ENCODE measurements around the gene TNKS1BP1. TPM values are rescaled to one million over a fixed set of nuclear protein-coding genes. Genes with fewer than 3 reads are reported as not detected.
A peak's percentile ranks its signal among the peaks of the same experiment; 100 is the strongest.

Gene TNKS1BP1
- total RNA-seq, 4 donors from 2014 or later: 241 to 276 (median 272) TPM

DNA sequence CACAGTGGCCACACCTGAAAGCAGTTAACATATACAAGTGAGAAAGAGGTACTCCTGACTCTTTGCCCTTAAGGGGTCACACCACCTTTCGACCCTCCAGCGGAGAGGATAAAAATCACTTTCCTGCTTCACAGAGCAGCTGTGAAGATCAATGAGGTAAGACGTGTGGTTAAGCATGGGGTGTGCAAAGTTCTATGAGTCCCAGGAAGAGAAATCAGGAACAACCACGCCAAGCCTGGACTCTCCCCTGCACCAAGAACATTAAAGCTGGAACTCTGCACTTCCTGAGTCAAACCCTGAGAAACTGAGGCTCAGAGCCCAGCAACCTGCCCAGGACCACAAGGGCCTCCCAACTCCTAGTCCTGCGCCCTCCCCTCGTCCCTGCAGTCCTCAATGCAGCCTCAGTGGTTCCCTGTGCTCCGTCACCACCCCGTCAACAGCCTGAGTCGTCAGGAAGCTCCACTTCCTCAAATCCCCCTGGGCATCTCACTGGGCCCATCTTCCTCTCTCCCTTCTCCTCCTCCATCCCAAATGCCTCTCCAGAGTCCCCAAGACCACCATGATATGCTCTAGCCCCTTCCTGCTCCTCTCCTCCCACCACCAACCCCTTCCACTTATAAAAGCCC, 17.7 kb downstream of the TNKS1BP1 start:
- H3K27me3 ChIP-seq: no peaks in the 10 kb centered on the region
- H3K36me3 ChIP-seq: peaks cover 28% of the 10 kb centered on the region
- peak overlapping the region; percentile 46 for H3K27ac ChIP-seq
- peaks cover 91% of the 10 kb centered on the region for H3K4me1 ChIP-seq
- H3K9me3 ChIP-seq: no peaks in the 10 kb centered on the region
- peak; percentile 64 to 77 for DNase-seq (ENCODE audit: low spot score in 2 of 2)
- H3K4me3 ChIP-seq: peak overlapping the region; percentile 2
- 53% methylated on average over 9 of the region's 9 CpGs for WGBS
- TF ChIP-seq POLR2A (IDR thresholded peaks at IDR 0.05) (no peak), CTCF (IDR thresholded peaks at IDR 0.05) (no peak), EP300 (IDR thresholded peaks at IDR 0.05) (no peak), POLR2AphosphoS5 (IDR thresholded peaks at IDR 0.05) (no peak)

DNA sequence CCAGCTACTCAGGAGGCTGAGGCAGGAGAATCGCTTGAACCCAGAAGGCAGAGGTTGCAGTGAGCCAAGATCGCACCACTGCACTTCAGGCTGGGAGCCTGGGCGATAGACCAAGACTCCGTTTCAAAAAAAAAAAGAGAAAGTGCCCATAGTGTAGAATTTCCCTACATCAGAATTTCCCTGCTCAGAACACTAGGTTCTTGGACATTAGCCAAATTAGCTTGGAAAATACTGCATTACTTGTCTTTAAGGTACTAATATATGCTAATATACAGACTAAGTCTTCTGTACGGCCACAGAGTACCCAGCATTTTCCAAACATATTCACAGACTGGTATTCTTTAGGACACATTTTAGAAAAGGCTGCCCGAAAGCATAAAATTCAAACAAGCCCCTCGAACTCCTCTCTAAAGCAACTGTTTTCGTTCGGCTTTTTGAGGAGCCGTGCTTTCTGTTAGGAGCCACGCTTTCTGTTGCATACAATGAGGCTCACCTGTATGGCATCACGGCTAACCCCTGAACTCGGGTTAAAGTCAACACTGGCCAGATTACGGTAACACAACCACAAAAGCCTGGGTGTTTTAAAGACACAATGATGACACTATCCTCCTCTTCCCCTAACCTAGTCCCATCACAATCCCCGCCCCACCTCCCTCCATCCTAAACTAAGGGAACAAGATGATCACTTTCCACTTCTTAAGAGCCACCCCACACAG, 18.4 kb downstream of the TNKS1BP1 start:
- H3K27ac ChIP-seq: peak overlapping the region; percentile 46
- DNase-seq (ENCODE audit: low spot score in 2 of 2): no peak
- no peaks in the 10 kb centered on the region for H3K9me3 ChIP-seq
- 60% methylated on average over 15 of the region's 15 CpGs for WGBS
- peak overlapping the region; percentile 2 for H3K4me3 ChIP-seq
- H3K36me3 ChIP-seq: peaks cover 35% of the 10 kb centered on the region
- no peaks in the 10 kb centered on the region for H3K27me3 ChIP-seq
- H3K4me1 ChIP-seq: peaks cover 84% of the 10 kb centered on the region
- no peak for TF ChIP-seq EP300 (IDR thresholded peaks at IDR 0.05)
- no peak for TF ChIP-seq POLR2AphosphoS5 (IDR thresholded peaks at IDR 0.05)
- TF ChIP-seq POLR2A (IDR thresholded peaks at IDR 0.05): no peak
- TF ChIP-seq CTCF (IDR thresholded peaks at IDR 0.05): no peak

DNA sequence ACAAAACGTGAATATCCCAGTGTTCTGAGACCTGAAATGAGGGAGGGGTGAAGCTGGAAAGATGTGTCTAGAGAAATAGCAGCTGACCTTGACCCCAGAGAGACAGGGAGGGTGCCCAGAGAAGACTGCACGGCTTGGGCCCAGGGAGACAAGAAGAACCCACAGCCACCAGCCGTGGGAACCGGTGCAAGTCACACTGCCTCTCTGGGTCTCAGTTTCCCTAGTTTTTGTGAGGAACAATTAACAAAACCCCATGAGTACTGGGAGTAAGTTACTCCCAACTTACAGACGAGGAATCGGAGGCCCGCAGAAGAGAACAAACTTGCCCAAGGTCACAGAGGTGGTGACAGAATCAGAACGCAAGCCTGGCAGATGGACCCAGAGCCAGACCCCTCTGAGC, 19.2 kb downstream of the TNKS1BP1 start:
- Histone ChIP-seq H3K27ac (no peak overlapping the region), H3K4me3 (no peak overlapping the region), H3K9me3 (no peaks in the 10 kb centered on the region), H3K36me3 (peaks cover 43% of the 10 kb centered on the region), H3K27me3 (no peaks in the 10 kb centered on the region), H3K4me1 (peaks cover 76% of the 10 kb centered on the region)
- no peak for DNase-seq (ENCODE audit: low spot score in 2 of 2)
- WGBS: 79% methylated on average over 8 of the region's 8 CpGs
- TF ChIP-seq POLR2AphosphoS5 (IDR thresholded peaks at IDR 0.05) (no peak), CTCF (IDR thresholded peaks at IDR 0.05) (no peak), POLR2A (IDR thresholded peaks at IDR 0.05) (no peak), EP300 (IDR thresholded peaks at IDR 0.05) (no peak)

GRCh38 chr11:57303990-57304579, 20.7 kb downstream of the TNKS1BP1 start:
- H3K36me3 ChIP-seq: peaks cover 50% of the 10 kb centered on the region
- no peaks in the 10 kb centered on the region for H3K9me3 ChIP-seq
- no peaks in the 10 kb centered on the region for H3K27me3 ChIP-seq
- 43% methylated on average over 8 of the region's 8 CpGs for WGBS
- peak overlapping the region; percentile 55 for H3K27ac ChIP-seq
- DNase-seq (ENCODE audit: low spot score in 2 of 2): peak; percentile 75 to 79
- TF ChIP-seq CTCF (IDR thresholded peaks at IDR 0.05) (no peak), POLR2AphosphoS5 (IDR thresholded peaks at IDR 0.05) (no peak), EP300 (IDR thresholded peaks at IDR 0.05) (no peak), POLR2A (IDR thresholded peaks at IDR 0.05) (no peak)
- peak overlapping the region; percentile 4 for H3K4me3 ChIP-seq
- peaks cover 61% of the 10 kb centered on the region for H3K4me1 ChIP-seq
